Endothelial cell of umbilical vein (primary cell): Measurements from ENCODE around the gene OLAH.

Experiments
- CTCF ChIP-seq, 2 donors: IDR thresholded peaks; 1 replicate in 1 of 2; 2 replicates in 1 of 2; pipeline ENCODE4 v1.5.1; 2011; ENCODE audit warnings: low read length in 2 of 2, mild to moderate bottlenecking in 2 of 2, moderate library complexity in 2 of 2, control low read depth in 1 of 2, inconsistent platforms in 1 of 2, low read depth in 1 of 2; ENCODE audit not compliant: insufficient read depth in 1 of 2; ENCODE audit errors: extremely low read depth in 1 of 2
- EZH2 ChIP-seq: IDR thresholded peaks from 2 replicates; pipeline ENCODE4 v1.6.1; 2012; ENCODE audit warnings: borderline replicate concordance, low read depth, mild to moderate bottlenecking, moderate library complexity, low read length, inconsistent platforms; ENCODE audit not compliant: severe bottlenecking
- FOS ChIP-seq: IDR thresholded peaks from 2 replicates; pipeline ENCODE4 v1.6.1; 2011; ENCODE audit warnings: mild to moderate bottlenecking, low read length, moderate library complexity, borderline replicate concordance; ENCODE audit not compliant: insufficient read depth
- GATA2 ChIP-seq: IDR thresholded peaks from 2 replicates; pipeline ENCODE4 v1.7.0; 2011; ENCODE audit warnings: low read depth, mild to moderate bottlenecking, moderate library complexity, mixed read lengths, low read length; ENCODE audit not compliant: insufficient read length, insufficient read depth
- JUN ChIP-seq: IDR thresholded peaks from 2 replicates; pipeline ENCODE4 v1.6.1; 2011; ENCODE audit warnings: borderline replicate concordance, low read depth; ENCODE audit not compliant: insufficient read length, insufficient read depth
- MAX ChIP-seq: IDR thresholded peaks from 2 replicates; pipeline ENCODE4 v1.6.1; 2011; ENCODE audit not compliant: insufficient read depth, insufficient read length
- POLR2A ChIP-seq: IDR thresholded peaks from 2 replicates; pipeline ENCODE4 v1.6.1; 2012; ENCODE audit warnings: low read depth, mild to moderate bottlenecking, control low read depth, low read length
- POLR2AphosphoS5 ChIP-seq: IDR thresholded peaks from 2 replicates; pipeline ENCODE4 v1.6.1; 2012; ENCODE audit warnings: low read depth, mild to moderate bottlenecking, control low read depth, low read length, moderate library complexity; ENCODE audit not compliant: insufficient read depth

GRCh38 chr10:15120523-15120922, 76.8 kb downstream of the OLAH start:
- no peak for TF ChIP-seq POLR2A
- no peak for TF ChIP-seq CTCF (IDR thresholded peaks at IDR 0.05; ENCODE audit: extremely low read depth in 1 of 2, insufficient read depth in 1 of 2, low read depth in 1 of 2, low read length in 2 of 2)
- TF ChIP-seq POLR2AphosphoS5, result no peak
- no peak for TF ChIP-seq GATA2
- no peak for TF ChIP-seq JUN
- no peak for TF ChIP-seq FOS
- no peak for TF ChIP-seq EZH2
- no peak for TF ChIP-seq MAX
